GM12801 (cell line): Measurements from ENCODE around the gene TMX4.

ENCODE experiments used
- TF ChIP-seq, protein P1 (sequence below): IDR thresholded peaks from one replicate; pipeline ENCODE4 v1.5.1; 2011; ENCODE audit warnings: control low read depth; ENCODE audit not compliant: insufficient read length; ENCODE audit errors: extremely low read depth

Gene TMX4

DNA sequence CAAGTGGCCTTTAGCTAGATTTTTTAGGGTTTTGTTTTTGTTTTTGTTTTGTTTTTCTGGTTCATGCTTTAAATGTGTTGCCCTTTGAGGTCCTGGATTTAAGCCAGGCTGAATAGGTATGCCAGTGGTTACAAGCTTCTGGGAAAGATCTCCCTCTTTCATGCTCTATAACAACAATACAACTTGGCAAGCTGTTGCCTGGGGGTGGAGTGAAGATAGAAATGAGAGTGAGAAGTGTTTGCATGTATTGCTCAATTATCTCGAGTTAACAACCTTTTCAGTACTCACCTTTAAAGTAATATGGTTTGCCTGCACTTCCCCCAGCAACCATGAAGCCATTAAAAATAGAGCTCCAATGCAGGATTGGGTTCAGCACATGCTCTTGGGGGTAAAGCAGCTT, 60.1 kb downstream of the TMX4 start:
- TF ChIP-seq, protein P1, sequence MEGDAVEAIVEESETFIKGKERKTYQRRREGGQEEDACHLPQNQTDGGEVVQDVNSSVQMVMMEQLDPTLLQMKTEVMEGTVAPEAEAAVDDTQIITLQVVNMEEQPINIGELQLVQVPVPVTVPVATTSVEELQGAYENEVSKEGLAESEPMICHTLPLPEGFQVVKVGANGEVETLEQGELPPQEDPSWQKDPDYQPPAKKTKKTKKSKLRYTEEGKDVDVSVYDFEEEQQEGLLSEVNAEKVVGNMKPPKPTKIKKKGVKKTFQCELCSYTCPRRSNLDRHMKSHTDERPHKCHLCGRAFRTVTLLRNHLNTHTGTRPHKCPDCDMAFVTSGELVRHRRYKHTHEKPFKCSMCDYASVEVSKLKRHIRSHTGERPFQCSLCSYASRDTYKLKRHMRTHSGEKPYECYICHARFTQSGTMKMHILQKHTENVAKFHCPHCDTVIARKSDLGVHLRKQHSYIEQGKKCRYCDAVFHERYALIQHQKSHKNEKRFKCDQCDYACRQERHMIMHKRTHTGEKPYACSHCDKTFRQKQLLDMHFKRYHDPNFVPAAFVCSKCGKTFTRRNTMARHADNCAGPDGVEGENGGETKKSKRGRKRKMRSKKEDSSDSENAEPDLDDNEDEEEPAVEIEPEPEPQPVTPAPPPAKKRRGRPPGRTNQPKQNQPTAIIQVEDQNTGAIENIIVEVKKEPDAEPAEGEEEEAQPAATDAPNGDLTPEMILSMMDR, result no peak

DNA sequence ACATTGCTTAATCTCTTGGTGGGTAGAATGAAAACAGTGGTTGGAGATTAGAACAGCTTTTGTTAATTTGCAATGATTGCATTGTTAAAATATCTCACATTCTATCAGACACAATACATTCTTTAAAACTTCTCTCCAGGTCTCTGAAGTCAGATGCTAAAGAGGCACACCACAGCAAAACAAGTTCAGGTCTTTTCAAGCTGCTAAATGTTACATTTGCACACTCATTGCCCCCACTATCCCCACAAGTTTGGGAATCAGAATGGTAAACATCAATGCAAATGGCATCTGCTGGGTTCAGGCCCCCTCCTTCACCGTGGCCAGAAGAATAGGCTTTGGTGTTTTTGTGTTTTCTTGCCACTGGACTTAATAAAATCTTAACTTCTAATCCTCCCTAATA, 69.2 kb downstream of the TMX4 start:
- TF ChIP-seq, protein P1, result no peak

DNA sequence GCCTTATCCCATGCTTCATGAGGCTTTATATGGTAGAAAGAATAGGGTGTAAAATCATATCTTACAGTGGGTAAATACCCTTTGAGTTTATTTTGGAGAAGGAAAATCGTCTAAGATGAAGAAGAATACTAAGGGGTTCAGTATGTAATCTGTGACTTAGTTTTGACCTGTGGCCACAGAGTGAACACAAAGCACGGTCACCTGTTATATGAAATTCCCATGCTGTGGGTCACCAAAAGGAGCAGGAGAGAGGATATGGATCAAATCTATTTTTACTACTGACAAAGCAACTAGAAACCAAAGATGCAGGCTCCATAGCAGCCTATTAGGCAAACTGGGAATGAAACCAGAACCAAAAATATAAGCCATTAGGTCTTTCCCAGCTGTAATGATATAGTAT, 75.7 kb downstream of the TMX4 start:
- TF ChIP-seq, protein P1, result no peak

DNA sequence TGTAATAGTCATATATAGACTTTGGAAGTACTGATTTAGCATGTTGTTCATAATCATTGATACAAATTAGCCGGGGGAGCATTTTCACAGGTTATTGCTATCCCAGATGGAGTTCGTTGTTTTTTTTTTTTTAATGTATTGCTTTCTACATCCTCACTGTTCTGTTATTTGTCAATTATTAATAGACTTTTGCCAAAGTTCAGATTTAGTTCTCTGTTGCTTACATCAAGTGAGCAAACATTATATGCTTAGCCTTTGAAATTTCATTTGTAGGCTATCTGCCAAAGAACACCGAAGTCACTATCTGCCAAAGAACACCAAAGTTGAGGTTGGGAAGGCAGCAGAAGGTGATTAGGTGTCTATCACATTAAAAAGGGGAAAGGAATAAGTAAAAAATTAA, 79.2 kb downstream of the TMX4 start, which contains the start of gene HAO1:
TSS of gene HAO1 (minus strand) at position 118 of the 400 bp plus-strand sequence. CDS start at position 82, 36 bp downstream.
- TF ChIP-seq, protein P1, result no peak

DNA sequence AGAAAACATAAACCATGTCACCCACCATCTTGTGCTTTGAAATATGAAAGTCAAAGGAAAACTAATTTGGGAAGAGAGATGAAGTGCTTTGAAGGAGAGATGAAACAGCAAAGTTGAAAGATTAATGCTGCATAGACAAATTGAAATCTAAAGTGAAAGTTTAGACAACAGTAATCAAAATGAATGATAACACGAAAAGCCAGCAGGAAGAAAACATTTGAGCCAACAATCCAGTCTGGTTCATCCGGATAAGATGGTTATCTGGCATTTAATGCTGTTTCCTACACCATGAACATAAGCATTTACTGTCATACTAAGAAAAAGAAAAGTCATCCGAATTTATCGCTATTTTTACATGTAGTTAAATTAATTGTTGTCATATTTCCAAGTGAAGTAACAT, 79.9 kb downstream of the TMX4 start:
- TF ChIP-seq, protein P1, result no peak

DNA sequence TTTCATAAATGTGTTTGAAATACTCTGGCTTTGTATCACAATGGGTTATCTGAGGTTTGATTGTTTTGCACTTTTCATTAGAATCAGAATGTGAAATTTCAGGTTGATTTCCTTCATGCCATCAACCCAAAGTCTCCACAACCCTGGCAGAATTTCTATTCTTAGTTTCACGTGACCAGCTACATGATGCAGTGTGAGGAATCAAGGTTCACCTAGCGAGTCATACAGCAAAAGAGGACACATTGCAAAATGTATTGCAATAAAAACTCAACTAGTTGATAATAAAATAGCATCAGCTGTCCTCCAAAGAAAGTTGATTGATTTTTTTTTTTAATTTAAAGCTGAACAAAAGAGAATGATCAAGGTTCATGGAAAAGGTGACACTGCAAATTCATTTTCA, 81.5 kb downstream of the TMX4 start:
- TF ChIP-seq, protein P1, result no peak

DNA sequence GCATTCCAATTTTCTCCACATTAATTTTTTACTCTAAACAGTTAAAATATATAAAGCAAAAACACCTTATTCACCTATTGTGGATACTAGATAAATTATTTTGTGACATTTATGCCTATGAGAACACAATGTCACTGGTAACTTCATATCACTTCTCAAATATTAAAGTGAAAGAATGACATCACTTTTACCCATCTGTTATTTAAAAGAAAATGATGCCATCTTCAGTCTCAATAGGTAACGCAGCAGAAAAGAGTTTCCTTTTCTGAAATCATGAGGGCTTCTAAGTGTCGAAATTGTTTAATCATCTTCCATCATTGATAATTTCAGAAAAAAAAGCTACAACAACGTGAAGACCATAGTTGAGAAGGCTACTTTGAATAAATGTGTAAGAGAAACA, 82.2 kb downstream of the TMX4 start:
- TF ChIP-seq, protein P1, result no peak
